Mesenchymal stem cell (in vitro differentiated cells and primary cell): Measurements from ENCODE around the gene NEK1.
A peak's percentile ranks its signal among the peaks of the same experiment; 100 is the strongest.

ENCODE experiments used
- DNase-seq: peaks from one replicate; pipeline ENCODE4 v3.0.0-alpha.2; 2013
- H2AFZ ChIP-seq: one replicate; pipeline ENCODE4 v1.6.1; 2013; ENCODE audit warnings: low read depth, mild to moderate bottlenecking, control low read depth, inconsistent platforms, low read length, moderate library complexity
- H2AK5ac ChIP-seq: 2 replicates; pipeline ENCODE4 v1.6.1; 2013; ENCODE audit warnings: low read length, moderate library complexity, mild to moderate bottlenecking, inconsistent platforms; ENCODE audit not compliant: severe bottlenecking
- H2BK120ac ChIP-seq: one replicate; pipeline ENCODE4 v1.6.1; 2013; ENCODE audit warnings: low read depth, mild to moderate bottlenecking, inconsistent platforms, low read length, moderate library complexity
- H2BK12ac ChIP-seq, 2 experiments: one replicate each; pipeline ENCODE4 v1.6.1; 2013; ENCODE audit warnings: inconsistent platforms in 2 of 2, low read length in 2 of 2, mild to moderate bottlenecking in 2 of 2, moderate library complexity in 2 of 2, control low read depth in 1 of 2
- H2BK15ac ChIP-seq: one replicate; pipeline ENCODE4 v1.6.1; 2013; ENCODE audit warnings: mild to moderate bottlenecking, low read depth, inconsistent platforms; ENCODE audit not compliant: poor library complexity, severe bottlenecking
- H2BK5ac ChIP-seq: 2 replicates; pipeline ENCODE4 v1.6.1; 2013; ENCODE audit warnings: low read depth, mild to moderate bottlenecking, low read length, control low read depth, inconsistent platforms; ENCODE audit not compliant: poor library complexity, severe bottlenecking
- H3K14ac ChIP-seq, 2 experiments: one replicate each; pipeline ENCODE4 v1.6.1; 2013; ENCODE audit warnings: inconsistent platforms in 2 of 2, low read length in 2 of 2, control low read depth in 1 of 2, mild to moderate bottlenecking in 1 of 2, moderate library complexity in 1 of 2
- H3K18ac ChIP-seq, 2 experiments: one replicate each; pipeline ENCODE4 v1.6.1; 2013; ENCODE audit warnings: inconsistent platforms in 2 of 2, low read length in 2 of 2, control low read depth in 1 of 2, low read depth in 1 of 2, mild to moderate bottlenecking in 1 of 2
- H3K23ac ChIP-seq, 2 experiments: one replicate each; pipeline ENCODE4 v1.6.1; 2013; ENCODE audit warnings: inconsistent platforms in 2 of 2, low read length in 2 of 2, mild to moderate bottlenecking in 2 of 2, moderate library complexity in 2 of 2, control low read depth in 1 of 2
- H3K27ac ChIP-seq: 2 replicates; pipeline ENCODE4 v1.5.1; 2013; ENCODE audit warnings: mild to moderate bottlenecking, moderate library complexity, low read length, control low read depth, inconsistent platforms; ENCODE audit not compliant: poor library complexity, severe bottlenecking
- H3K27me3 ChIP-seq, 2 experiments: 2 replicates each; pipeline versions ENCODE4 v1.6.1 to v1.7.0; 2013; ENCODE audit warnings: low read length in 2 of 2, mild to moderate bottlenecking in 2 of 2, moderate library complexity in 2 of 2, control low read depth in 1 of 2, inconsistent platforms in 1 of 2; ENCODE audit not compliant: control insufficient read depth in 1 of 2, insufficient read depth in 1 of 2
- H3K36me3 ChIP-seq, 2 experiments: 2 replicates each; pipeline versions ENCODE4 v1.6.1 to v1.7.0; 2013; ENCODE audit warnings: low read length in 2 of 2, control low read depth in 1 of 2, inconsistent platforms in 1 of 2, low read depth in 1 of 2, mild to moderate bottlenecking in 1 of 2; ENCODE audit not compliant: insufficient read depth in 2 of 2, control insufficient read depth in 1 of 2
- H3K4ac ChIP-seq, 2 experiments: one replicate each; pipeline ENCODE4 v1.6.1; 2013; ENCODE audit warnings: inconsistent platforms in 2 of 2, low read length in 2 of 2, mild to moderate bottlenecking in 2 of 2, moderate library complexity in 2 of 2, control low read depth in 1 of 2, low read depth in 1 of 2
- H3K4me1 ChIP-seq: 2 replicates; pipeline ENCODE4 v1.6.1; 2013; ENCODE audit warnings: low read depth, low read length, control low read depth; ENCODE audit not compliant: control insufficient read depth, insufficient read depth
- H3K4me2 ChIP-seq: 2 replicates; pipeline ENCODE4 v1.6.1; 2013; ENCODE audit warnings: low read length, mild to moderate bottlenecking, inconsistent platforms; ENCODE audit not compliant: poor library complexity, severe bottlenecking
- H3K4me3 ChIP-seq, 2 experiments: 2 replicates each; pipeline versions ENCODE4 v1.5.1 to v1.7.0; 2013; ENCODE audit warnings: low read length in 2 of 2, mild to moderate bottlenecking in 2 of 2, control low read depth in 1 of 2, low read depth in 1 of 2; ENCODE audit not compliant: insufficient read depth in 1 of 2
- H3K79me1 ChIP-seq: replicated peaks from 2 replicates; pipeline ENCODE4 v1.6.1; 2013; ENCODE audit warnings: mild to moderate bottlenecking, control low read depth, low read length, inconsistent platforms; ENCODE audit not compliant: poor library complexity, severe bottlenecking
- H3K9ac ChIP-seq: 2 replicates; pipeline ENCODE4 v1.7.0; 2013; ENCODE audit warnings: mild to moderate bottlenecking, low read length, moderate library complexity
- H3K9me3 ChIP-seq: 2 replicates; pipeline ENCODE4 v1.7.0; 2013; ENCODE audit warnings: mild to moderate bottlenecking, low read length; ENCODE audit not compliant: control insufficient read depth
- H4K8ac ChIP-seq: one replicate; pipeline ENCODE4 v1.6.1; 2013; ENCODE audit warnings: inconsistent platforms, mild to moderate bottlenecking, low read length, moderate library complexity
- H4K91ac ChIP-seq: one replicate; pipeline ENCODE4 v1.6.1; 2013; ENCODE audit warnings: mild to moderate bottlenecking, low read length, inconsistent platforms
- WGBS: methylation state at CpG from one replicate; pipeline ENCODE4 v1.1.7; 2013; ENCODE audit warnings: mixed read lengths; 5-methylcytosine and 5-hydroxymethylcytosine counted together

The NEK1 gene

GRCh38 chr4:169491211-169491610 lies 121.2 kb downstream of the NEK1 start:
- peaks cover 6 to 18% of the 10 kb centered on the region in 2 experiments for H3K36me3 ChIP-seq
- WGBS = no CpG with 5 or more reads among the region's 1 CpG

GRCh38 chr4:169489306-169489705 lies 123.1 kb downstream of the NEK1 start:
- Histone ChIP-seq H3K4me1 (peaks cover 1% of the 10 kb centered on the region), H3K27me3 (no peaks in the 10 kb centered on the region), H2BK12ac (no peak overlapping the region), H4K8ac (no peak overlapping the region), H3K4me3 (no peak overlapping the region), H2BK5ac (no peak overlapping the region), H2BK15ac (no peak overlapping the region), H3K18ac (no peak overlapping the region), H2BK120ac (no peak overlapping the region), H2AK5ac (no peak overlapping the region), H3K4ac (no peak overlapping the region), H3K9ac (no peak overlapping the region), H3K36me3 (peaks cover 6 to 18% of the 10 kb centered on the region in 2 experiments), H4K91ac (no peak overlapping the region), H3K4me2 (no peak overlapping the region), H3K9me3 (peaks cover 5% of the 10 kb centered on the region), H3K23ac (no peak overlapping the region), H2AFZ (no peak overlapping the region), H3K79me1 (peaks cover 2% of the 10 kb centered on the region), H3K14ac (no peak overlapping the region), H3K27ac (no peak overlapping the region)
- DNase-seq = no peak

More at GRCh38 chr4:169491211-169491610, 121.2 kb downstream of the NEK1 start:
- Histone ChIP-seq H3K4ac (no peak overlapping the region), H4K8ac (no peak overlapping the region), H2BK12ac (no peak overlapping the region), H3K9ac (no peak overlapping the region), H2BK5ac (no peak overlapping the region), H3K14ac (no peak overlapping the region), H3K18ac (no peak overlapping the region), H3K4me1 (no peaks in the 10 kb centered on the region), H3K27ac (no peak overlapping the region), H3K4me2 (no peak overlapping the region), H2AK5ac (no peak overlapping the region), H3K4me3 (no peak overlapping the region), H2AFZ (no peak overlapping the region), H3K9me3 (peaks cover 5% of the 10 kb centered on the region), H3K27me3 (no peaks in the 10 kb centered on the region), H2BK120ac (no peak overlapping the region), H2BK15ac (no peak overlapping the region), H4K91ac (no peak overlapping the region), H3K79me1 (peaks cover 2% of the 10 kb centered on the region), H3K23ac (no peak overlapping the region)
- no peak for DNase-seq

- Histone ChIP-seq H2BK120ac (no peak overlapping the region), H2BK5ac (no peak overlapping the region), H3K36me3 (peaks cover 0 to 16% of the 10 kb centered on the region in 2 experiments), H3K27me3 (no peaks in the 10 kb centered on the region), H3K4me2 (no peak overlapping the region), H3K27ac (no peak overlapping the region), H3K9ac (peak overlapping the region; percentile 23), H3K79me1 (peaks cover 2% of the 10 kb centered on the region), H2AK5ac (no peak overlapping the region), H3K14ac (no peak overlapping the region), H3K9me3 (peaks cover 10% of the 10 kb centered on the region), H4K8ac (no peak overlapping the region), H4K91ac (no peak overlapping the region), H3K18ac (no peak overlapping the region), H3K4ac (no peak overlapping the region), H2AFZ (no peak overlapping the region), H2BK15ac (no peak overlapping the region), H2BK12ac (peak overlapping the region in 1 of 2 experiments; percentile 78), H3K4me3 (no peak overlapping the region), H3K4me1 (peaks cover 1% of the 10 kb centered on the region), H3K23ac (no peak overlapping the region)
- 32% methylated on average over 6 of the region's 7 CpGs for WGBS
- DNase-seq = peak; percentile 71
Observed at GRCh38 chr4:169485791-169486742, 126.3 kb downstream of the NEK1 start.

GRCh38 chr4:169485086-169485485 lies 127.3 kb downstream of the NEK1 start:
- Histone ChIP-seq H3K4me2 (no peak overlapping the region), H3K18ac (no peak overlapping the region), H2BK15ac (no peak overlapping the region), H3K79me1 (peaks cover 2% of the 10 kb centered on the region), H2BK5ac (no peak overlapping the region), H3K4ac (no peak overlapping the region), H2BK120ac (no peak overlapping the region), H3K9me3 (peaks cover 10% of the 10 kb centered on the region), H3K27me3 (no peaks in the 10 kb centered on the region), H3K9ac (peak overlapping the region; percentile 23), H2AK5ac (no peak overlapping the region), H3K27ac (no peak overlapping the region), H3K23ac (no peak overlapping the region), H2BK12ac (no peak overlapping the region), H3K14ac (no peak overlapping the region), H3K4me3 (no peak overlapping the region), H3K4me1 (peaks cover 1% of the 10 kb centered on the region), H4K91ac (no peak overlapping the region), H3K36me3 (peaks cover 0 to 10% of the 10 kb centered on the region in 2 experiments), H4K8ac (no peak overlapping the region), H2AFZ (no peak overlapping the region)
- DNase-seq = peak; percentile 50
